ENCODE data around the gene HCFC1R1. TPM values are rescaled to one million over a fixed set of nuclear protein-coding genes. Genes with fewer than 3 reads are reported as not detected.

The HCFC1R1 gene
- total RNA-seq, 1 donor from 2014 or later, result 117 TPM

DNA sequence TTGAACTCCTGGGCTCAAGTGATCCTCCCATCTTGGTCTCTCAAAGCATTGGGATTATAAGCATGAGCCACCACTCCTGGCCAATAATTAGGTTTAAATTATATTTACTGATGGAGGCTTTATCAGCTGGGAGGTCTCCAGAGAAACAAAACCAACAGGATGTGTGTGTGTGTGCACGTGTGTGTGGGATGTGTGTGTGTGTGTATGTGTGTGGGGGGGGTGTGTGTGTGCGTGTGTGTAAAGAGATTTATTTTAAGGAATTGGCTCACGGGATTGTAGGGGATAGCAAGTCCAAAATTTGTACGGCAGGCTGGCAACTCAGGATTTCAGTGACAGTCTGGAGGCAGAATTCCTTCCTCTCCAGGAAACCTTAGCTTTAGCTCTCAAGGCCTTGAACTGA lies 27.3 kb upstream of the HCFC1R1 start:
- no peak overlapping the region for H3K4me3 Mint-ChIP-seq (ENCODE audit: unreplicated experiment)

DNA sequence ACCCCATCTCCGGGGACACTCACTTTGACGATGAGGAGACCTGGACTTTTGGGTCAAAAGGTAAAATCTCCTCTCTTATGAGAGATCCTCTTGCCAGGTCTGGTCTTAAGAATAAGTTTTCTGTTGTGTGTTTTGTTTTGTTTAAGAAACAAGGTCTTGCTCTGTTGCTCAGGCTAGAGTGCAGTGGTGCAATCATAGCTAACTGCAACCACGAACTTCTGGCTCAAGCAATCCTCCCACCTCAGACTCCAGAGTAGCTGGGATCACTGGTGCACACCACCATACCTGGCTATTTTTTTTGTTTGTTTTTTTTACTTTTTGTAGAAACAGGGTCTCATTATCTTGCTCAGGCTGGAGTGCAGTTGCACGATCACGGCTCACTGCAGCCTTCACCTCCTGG lies 26.7 kb upstream of the HCFC1R1 start:
- peaks cover 14% of the 10 kb centered on the region for H3K27me3 Mint-ChIP-seq (ENCODE audit: unreplicated experiment)
- DNase-seq, result no peak
- peaks cover 6% of the 10 kb centered on the region for H3K36me3 Mint-ChIP-seq (ENCODE audit: unreplicated experiment)
- no peaks in the 10 kb centered on the region for H3K4me1 Mint-ChIP-seq (ENCODE audit: low read depth, unreplicated experiment)
- TF ChIP-seq, protein P1, sequence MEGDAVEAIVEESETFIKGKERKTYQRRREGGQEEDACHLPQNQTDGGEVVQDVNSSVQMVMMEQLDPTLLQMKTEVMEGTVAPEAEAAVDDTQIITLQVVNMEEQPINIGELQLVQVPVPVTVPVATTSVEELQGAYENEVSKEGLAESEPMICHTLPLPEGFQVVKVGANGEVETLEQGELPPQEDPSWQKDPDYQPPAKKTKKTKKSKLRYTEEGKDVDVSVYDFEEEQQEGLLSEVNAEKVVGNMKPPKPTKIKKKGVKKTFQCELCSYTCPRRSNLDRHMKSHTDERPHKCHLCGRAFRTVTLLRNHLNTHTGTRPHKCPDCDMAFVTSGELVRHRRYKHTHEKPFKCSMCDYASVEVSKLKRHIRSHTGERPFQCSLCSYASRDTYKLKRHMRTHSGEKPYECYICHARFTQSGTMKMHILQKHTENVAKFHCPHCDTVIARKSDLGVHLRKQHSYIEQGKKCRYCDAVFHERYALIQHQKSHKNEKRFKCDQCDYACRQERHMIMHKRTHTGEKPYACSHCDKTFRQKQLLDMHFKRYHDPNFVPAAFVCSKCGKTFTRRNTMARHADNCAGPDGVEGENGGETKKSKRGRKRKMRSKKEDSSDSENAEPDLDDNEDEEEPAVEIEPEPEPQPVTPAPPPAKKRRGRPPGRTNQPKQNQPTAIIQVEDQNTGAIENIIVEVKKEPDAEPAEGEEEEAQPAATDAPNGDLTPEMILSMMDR (IDR thresholded peaks at IDR 0.05; ENCODE audit: partially characterized antibody, unreplicated experiment), result no peak
- H3K9me3 Mint-ChIP-seq (ENCODE audit: unreplicated experiment), result peaks cover 4% of the 10 kb centered on the region
- H3K27ac Mint-ChIP-seq (ENCODE audit: unreplicated experiment), result no peak overlapping the region
- H3K4me3 Mint-ChIP-seq (ENCODE audit: unreplicated experiment), result no peak overlapping the region

More for the DNA sequence above, 27.3 kb upstream of the HCFC1R1 start:
- TF ChIP-seq, protein P1 (IDR thresholded peaks at IDR 0.05; ENCODE audit: partially characterized antibody, unreplicated experiment), result no peak
- Mint-ChIP-seq H3K27me3 (ENCODE audit: unreplicated experiment) (peaks cover 14% of the 10 kb centered on the region), H3K4me1 (ENCODE audit: low read depth, unreplicated experiment) (no peaks in the 10 kb centered on the region), H3K36me3 (ENCODE audit: unreplicated experiment) (peaks cover 6% of the 10 kb centered on the region), H3K27ac (ENCODE audit: unreplicated experiment) (no peak overlapping the region), H3K9me3 (ENCODE audit: unreplicated experiment) (peaks cover 4% of the 10 kb centered on the region)
- DNase-seq, result no peak

DNA sequence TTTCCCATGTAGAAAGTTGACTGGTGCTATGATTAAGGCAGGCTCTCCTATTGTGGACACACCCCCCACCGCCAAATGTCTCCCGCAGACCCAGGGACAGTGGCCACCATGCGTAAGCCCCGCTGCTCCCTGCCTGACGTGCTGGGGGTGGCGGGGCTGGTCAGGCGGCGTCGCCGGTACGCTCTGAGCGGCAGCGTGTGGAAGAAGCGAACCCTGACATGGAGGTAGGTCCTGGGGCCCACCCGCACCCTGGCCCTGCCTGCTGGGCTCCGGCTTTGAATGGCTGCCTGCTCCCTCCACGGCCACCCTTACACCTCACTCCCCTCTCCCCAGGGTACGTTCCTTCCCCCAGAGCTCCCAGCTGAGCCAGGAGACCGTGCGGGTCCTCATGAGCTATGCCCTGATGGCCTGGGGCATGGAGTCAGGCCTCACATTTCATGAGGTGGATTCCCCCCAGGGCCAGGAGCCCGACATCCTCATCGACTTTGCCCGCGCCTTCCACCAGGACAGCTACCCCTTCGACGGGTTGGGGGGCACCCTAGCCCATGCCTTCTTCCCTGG lies 26.3 kb upstream of the HCFC1R1 start:
- no peak for DNase-seq
- H3K4me3 Mint-ChIP-seq (ENCODE audit: unreplicated experiment), result no peak overlapping the region
- H3K27me3 Mint-ChIP-seq (ENCODE audit: unreplicated experiment), result peaks cover 16% of the 10 kb centered on the region

DNA sequence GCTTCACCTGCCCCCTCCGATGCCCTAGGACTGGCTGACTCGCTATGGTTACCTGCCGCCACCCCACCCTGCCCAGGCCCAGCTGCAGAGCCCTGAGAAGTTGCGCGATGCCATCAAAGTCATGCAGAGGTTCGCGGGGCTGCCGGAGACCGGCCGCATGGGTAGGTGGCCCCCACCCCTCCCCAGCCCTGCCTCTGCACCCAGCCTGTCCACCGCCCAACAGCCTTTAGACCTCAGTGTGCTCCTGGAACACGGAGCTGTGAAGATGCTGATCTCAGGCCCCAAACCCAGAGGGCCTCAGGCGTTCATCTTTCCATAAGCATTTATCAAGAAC lies 23.6 kb upstream of the HCFC1R1 start:
- H3K9me3 Mint-ChIP-seq (ENCODE audit: unreplicated experiment), result peaks cover 10% of the 10 kb centered on the region
- DNase-seq, result no peak
- H3K27me3 Mint-ChIP-seq (ENCODE audit: unreplicated experiment), result peaks cover 18% of the 10 kb centered on the region
- no peak overlapping the region for H3K4me3 Mint-ChIP-seq (ENCODE audit: unreplicated experiment)
- no peaks in the 10 kb centered on the region for H3K4me1 Mint-ChIP-seq (ENCODE audit: low read depth, unreplicated experiment)
- H3K27ac Mint-ChIP-seq (ENCODE audit: unreplicated experiment), result no peak overlapping the region
- TF ChIP-seq, protein P1 (IDR thresholded peaks at IDR 0.05; ENCODE audit: partially characterized antibody, unreplicated experiment), result no peak
- H3K36me3 Mint-ChIP-seq (ENCODE audit: unreplicated experiment), result peaks cover 6% of the 10 kb centered on the region

More for the DNA sequence above, 26.3 kb upstream of the HCFC1R1 start:
- Mint-ChIP-seq H3K27ac (ENCODE audit: unreplicated experiment) (no peak overlapping the region), H3K36me3 (ENCODE audit: unreplicated experiment) (peaks cover 6% of the 10 kb centered on the region), H3K4me1 (ENCODE audit: low read depth, unreplicated experiment) (no peaks in the 10 kb centered on the region), H3K9me3 (ENCODE audit: unreplicated experiment) (peaks cover 5% of the 10 kb centered on the region)
- TF ChIP-seq, protein P1 (IDR thresholded peaks at IDR 0.05; ENCODE audit: partially characterized antibody, unreplicated experiment), result no peak

DNA sequence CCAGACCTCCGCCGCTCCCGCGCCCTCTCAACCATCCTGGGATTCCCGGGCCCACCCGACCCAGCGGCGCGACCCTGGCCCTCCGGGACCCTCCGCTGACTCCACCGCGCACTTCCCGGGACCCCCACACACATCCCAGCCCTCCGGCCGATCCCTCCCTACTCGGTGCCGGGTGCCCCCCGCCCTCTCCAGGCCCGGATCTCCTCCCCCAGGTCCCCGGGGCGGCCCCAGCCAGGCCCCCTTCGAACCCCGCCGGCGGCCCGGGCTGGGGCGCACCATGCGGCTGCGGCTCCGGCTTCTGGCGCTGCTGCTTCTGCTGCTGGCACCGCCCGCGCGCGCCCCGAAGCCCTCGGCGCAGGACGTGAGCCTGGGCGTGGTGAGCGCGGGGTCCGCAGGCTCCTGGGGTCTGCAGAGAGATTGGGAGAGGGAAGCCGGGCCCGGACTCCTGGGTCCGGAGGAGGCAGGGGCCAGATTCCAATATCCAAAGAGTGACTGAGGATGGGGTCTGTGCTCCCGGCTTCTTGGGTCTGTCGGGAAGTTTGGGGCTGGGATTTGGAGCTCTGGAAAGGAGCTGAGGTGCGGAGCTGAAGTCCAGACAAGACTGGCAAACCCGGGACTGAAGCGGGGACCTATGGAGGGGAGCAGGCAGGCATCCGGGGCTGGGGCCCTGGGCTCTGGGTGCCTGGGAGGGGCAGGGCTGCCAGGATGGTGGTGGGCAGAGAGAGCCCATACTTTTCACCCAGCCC lies 23.1 kb upstream of the HCFC1R1 start:
- TF ChIP-seq, protein P1 (IDR thresholded peaks at IDR 0.05; ENCODE audit: partially characterized antibody, unreplicated experiment), result no peak
- H3K36me3 Mint-ChIP-seq (ENCODE audit: unreplicated experiment), result peaks cover 6% of the 10 kb centered on the region
- H3K9me3 Mint-ChIP-seq (ENCODE audit: unreplicated experiment), result peaks cover 10% of the 10 kb centered on the region
- H3K27me3 Mint-ChIP-seq (ENCODE audit: unreplicated experiment), result peaks cover 18% of the 10 kb centered on the region
- H3K4me1 Mint-ChIP-seq (ENCODE audit: low read depth, unreplicated experiment), result no peaks in the 10 kb centered on the region
- DNase-seq, result no peak
- no peak overlapping the region for H3K27ac Mint-ChIP-seq (ENCODE audit: unreplicated experiment)
- peak overlapping the region; percentile 61 for H3K4me3 Mint-ChIP-seq (ENCODE audit: unreplicated experiment)
